ENCODE results near the gene LMF1.

LMF1 gene

DNA sequence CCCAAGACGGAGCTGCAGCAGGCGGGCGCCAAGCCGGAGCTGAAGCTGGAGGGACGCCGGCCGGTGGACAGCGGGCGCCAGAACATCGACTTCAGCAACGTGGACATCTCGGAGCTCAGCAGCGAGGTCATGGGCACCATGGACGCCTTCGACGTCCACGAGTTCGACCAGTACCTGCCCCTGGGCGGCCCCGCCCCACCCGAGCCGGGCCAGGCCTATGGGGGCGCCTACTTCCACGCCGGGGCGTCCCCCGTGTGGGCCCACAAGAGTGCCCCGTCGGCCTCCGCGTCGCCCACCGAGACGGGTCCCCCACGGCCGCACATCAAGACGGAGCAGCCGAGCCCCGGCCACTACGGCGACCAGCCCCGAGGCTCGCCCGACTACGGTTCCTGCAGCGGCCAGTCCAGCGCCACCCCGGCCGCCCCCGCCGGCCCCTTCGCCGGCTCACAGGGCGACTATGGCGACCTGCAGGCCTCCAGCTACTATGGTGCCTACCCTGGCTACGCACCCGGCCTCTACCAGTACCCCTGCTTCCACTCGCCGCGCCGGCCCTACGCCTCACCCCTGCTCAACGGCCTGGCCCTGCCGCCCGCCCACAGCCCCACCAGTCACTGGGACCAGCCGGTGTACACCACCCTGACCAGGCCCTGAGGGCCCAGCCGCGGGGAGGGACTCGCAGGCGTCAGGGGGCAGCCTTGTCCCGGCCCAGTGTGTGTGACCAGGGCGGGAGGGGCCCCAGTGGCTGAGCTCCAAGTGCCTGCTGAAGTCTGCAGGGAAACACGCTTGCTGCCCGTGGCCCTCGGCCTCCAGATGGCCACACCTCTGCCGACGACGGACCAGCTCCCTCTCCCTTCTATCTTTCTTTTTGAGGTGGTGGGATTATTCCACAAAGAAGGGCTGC is 14.2 kb upstream of the LMF1 start:
- no peak for DNase-seq (ENCODE audit: low spot score)

DNA sequence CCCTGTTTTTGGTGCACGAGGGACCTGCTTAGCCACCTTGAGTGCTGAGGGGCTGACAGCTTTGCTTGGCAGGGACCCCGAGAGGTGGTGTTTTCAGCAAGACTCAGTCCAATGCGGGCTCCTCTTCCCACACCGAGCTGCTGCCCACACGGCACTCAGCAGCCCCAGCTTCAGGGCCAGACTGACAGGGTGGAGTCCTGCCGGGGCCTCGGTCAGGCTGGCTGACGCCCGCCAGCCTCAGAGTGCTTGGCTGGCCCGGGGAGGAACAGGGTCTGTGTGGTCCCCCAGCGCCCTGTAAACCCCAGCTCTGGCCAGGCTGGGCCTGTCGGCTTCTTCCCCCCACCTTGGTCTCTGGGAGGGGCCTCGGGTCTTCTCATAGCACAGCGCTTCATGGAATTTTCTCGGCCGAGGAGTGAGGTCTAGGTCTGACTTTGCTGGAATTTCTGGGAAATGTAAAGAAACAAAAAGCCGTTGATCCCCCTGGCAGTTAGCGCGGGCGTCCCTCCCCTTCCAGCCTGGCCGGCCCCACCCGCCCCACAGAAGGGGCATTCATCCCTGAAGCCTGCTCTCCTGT is 13.4 kb upstream of the LMF1 start:
- no peak for DNase-seq (ENCODE audit: low spot score)

DNA sequence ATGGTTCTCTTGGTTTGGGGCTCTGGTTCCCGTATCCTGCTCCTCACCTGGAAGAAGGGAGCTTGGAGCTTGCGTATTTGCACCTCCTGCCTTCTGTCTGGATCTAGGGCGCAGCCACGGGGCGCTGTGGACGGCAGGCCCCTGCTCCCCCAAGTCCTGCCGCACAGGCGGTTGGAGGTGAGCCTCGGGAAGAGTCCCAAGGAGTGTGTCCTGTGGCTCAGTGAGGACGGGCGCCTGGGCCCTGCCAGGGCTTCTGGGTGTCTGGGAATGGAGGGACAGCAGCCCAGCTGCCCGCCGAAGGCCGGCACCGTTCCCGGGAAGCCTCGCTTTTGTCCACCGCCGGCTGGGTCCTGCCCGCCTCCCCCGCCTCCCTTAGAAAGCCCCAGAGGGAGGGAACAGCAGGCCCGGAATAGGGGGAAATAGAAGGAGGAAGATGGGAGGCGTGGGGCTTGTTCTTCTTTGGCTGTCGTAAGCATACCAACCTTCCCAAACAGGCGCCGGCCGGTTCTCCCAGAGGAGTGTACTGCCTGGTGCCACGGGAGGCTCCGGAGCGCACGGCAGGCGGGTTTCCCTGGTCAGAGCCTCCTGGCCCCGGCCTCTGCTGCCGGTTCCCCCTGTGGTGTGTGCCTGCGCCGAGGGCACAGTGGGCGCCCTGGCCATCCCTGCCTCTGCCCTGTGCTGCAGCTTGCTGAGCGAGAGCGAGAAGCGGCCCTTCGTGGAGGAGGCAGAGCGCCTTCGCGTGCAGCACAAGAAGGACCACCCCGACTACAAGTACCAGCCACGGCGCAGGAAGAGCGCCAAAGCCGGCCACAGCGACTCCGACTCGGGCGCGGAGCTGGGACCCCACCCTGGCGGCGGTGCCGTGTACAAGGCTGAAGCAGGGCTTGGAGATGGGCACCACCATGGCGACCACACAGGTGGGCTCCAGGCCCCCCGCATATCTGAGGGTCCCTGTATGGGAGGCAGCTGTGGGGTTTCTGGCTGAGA is 12.6 kb upstream of the LMF1 start:
- no peak for DNase-seq (ENCODE audit: low spot score)

DNA sequence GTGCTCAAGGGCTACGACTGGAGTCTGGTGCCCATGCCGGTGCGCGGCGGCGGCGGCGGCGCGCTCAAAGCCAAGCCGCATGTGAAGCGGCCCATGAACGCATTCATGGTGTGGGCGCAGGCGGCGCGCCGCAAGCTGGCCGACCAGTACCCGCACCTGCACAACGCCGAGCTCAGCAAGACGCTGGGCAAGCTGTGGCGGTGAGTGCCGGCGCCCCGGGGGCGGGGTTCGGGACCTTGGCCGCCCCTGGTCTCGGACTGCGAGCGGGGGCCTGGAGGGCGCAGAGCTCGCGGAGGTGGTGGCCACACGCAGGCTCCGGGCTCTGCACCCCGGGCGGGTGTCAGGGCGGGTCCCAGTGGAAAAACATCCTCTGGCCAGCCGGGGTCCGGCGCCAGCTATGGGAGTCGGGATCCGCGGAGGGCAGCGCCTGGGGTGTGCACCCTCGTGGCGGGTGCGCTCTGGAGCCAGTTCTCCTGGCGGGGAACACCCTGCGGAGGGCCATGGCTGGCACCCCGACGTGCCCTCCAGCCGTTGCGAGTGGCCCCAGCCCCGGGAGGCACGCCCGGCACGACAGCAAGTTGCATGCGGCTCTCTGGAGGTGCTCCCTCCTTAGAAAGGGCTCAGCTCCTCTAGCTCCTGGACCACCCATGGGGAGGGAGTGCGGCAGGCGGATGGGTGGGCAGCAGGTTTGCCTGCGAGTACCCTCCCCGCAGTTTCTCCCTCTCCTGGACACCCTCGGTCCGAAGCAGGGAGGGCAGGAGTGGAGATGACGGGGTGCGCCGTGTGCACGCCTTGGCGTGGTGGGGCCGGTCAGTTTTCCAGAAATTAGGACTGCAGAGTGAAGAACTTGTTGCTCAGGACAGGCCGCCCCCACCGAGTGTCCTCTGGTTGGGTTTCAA is 11.6 kb upstream of the LMF1 start:
- no peak for DNase-seq (ENCODE audit: low spot score)

DNA sequence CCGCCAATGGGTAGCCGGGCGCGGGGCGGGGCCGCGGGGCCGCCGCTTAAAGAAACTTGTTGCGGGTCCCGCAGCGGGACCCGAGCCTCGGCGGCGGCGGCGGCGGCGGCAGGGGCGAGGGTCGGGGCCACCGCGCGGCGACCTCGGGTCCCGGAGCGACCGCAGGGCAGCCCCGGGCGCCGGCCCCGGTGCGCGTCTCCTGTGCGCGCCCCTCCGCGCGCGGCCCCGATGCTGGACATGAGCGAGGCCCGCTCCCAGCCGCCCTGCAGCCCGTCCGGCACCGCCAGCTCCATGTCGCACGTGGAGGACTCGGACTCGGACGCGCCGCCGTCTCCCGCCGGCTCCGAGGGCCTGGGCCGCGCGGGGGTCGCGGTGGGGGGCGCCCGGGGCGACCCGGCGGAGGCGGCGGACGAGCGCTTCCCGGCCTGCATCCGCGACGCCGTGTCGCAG is 10.9 kb upstream of the LMF1 start, which contains the start of gene SOX8:
Gene SOX8 (plus strand): TSS at position 76 of the 450 bp plus-strand sequence. CDS start 153 bp downstream, at position 229.
- no peak for DNase-seq (ENCODE audit: low spot score)

DNA sequence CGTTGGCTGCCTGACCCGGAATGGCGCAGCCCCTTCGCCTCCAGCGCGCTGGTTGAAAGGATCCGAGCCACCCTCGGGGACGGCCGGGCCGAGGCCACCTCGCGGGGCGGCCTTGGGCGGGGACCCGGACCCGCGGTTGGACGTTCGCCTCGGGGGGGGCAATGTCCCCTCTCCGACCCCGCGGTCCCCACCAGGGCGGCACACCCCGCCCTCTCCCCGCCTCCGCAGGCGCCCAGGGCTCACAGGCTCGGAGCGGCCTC is 9.7 kb upstream of the LMF1 start:
- no peak for DNase-seq (ENCODE audit: low spot score)

DNA sequence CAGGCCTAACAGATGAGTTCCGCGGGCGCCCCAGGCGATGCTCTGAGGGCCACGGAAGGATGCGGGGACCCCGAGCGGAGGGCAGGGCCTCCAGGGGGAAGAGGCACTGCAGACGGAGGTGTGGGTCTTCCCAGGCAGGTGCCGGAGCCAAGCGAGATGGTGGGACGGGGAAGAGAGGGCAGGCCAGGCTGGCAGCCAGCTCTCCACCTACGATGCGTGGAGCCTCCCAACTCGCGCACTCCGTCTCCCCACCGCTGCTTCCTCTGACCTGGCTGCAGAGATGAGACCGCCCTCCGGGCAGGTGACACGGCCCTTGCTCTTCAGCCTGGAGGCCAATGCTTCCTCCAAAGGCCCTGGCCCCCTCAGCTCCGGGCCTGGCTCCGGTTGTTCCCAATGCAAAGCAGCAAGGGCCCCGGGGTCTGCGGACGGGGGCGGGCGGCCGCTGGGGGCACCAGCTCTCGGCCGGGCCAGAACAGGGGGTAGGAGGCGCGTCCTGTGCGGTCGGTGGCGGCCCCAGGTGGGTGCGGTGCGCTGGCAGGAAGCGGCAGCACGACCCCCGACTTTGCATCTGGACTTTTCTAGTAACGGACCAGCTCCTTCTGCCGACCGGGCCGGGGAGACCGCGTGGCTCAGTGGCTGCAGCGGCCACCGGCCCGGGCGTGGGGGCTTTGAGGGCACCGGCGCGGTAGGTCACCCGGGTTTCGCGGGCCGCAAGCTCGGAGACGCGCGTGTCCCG is 9.2 kb upstream of the LMF1 start:
- no peak for DNase-seq (ENCODE audit: low spot score)

DNA sequence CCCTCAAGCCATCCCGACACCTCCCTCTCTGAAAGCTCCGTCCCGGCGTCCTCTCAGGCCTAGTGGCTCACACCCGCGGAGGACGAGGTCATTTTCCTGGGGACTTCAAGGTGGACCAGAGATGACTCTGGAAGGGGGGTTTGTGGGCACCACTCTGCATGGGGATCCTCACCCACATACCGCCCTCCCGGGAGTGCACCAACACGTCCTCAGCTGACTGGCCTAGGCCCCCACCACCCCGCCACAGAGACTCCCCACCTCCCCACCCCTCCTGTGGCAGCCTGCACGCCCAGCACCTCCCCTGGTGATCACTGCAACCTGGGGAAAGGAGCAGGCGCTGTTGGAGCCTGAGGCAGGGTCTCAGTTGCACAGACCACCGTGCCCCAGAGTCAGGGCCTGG is 8.4 kb upstream of the LMF1 start:
- DNase-seq (ENCODE audit: low spot score): no peak

DNA sequence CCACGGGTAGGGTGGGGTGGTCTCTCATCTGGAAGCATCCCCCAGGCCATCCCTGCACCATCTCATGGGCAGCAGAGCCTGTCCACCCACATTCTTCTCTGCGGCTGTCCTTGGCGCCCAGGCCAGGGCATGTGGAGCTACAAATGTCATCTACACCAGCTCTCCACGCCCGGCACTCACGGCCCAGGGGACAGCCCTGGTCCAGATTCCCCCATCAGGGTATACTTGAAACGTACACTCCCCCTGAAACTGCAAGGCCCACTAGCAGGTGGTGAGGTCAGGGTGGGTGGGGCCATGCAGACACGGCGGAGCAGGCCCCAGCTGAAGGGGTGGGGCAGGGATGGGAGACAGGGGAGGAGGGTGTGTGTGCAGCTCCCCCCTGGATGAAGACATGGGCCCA is 7.6 kb upstream of the LMF1 start:
- no peak for DNase-seq (ENCODE audit: low spot score)

DNA sequence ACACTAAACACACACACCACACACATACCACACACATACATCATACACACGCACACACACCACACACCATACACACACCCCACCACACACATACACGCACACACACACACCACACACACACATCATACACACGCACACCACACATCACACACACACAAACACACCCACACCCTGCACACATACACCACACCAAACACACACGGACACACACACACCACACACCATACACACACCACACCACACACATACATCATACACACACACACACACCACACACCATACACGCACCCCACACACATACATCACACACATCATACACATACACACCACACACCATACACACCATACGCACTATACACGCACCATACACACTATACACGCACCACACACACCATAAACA is 7.1 kb upstream of the LMF1 start:
- DNase-seq (ENCODE audit: low spot score): no peak

DNA sequence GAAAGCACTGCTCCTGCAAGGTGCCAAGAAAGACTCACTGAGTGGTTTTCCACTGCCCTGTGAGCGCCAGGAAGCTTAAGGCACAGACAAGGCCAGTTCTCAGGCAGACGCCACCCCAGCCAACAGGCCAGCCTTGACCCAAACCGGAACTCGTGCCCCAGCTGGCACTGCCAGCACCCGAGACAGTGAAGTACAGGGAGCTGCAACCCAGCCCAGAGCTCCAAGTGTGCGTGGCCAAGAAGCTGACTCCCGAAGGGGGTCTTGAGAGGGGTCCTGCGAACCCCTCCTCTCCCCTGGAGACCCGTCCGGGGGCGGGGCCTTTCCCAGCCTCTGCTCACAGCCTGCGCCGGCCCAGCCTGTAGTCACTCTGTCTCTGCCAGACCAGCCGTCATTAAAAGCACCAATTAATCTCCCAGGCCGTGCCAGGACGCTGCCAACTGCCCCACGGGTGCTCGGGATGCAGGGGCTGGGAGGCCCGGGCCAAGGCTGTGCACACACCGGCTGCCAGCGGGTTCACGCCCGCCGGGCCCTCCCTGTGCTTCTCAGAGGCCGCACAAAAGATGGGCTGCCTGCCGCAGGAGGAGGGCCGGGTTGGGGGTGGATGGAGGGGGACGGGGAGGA is 6.4 kb upstream of the LMF1 start:
- DNase-seq (ENCODE audit: low spot score): no peak

DNA sequence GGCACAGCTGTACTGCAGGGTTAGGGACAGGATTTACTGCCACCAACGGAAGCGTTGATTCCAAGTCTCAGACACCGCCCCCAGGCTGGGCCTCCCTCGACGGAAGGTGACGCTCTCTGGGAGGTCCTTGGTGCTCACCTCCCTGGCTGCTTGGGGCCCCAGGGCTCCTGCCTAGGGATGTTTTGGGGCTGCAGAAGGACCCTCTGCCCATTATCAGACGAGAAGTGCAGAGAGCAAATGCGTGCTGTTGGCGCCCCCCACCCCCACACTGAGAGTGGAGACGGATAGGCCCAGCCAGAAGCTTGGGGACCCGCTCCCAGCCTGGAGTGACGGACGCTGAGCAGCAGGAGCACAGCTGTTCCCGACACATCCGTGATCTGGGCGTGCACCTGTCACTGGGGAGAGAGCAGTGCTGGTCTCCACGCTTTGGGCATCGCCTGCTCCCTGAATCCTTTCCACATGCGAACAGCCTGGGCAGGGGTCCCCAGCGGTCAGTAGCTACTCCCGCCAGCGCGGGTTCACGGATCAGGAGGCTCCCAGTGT is 5.7 kb upstream of the LMF1 start:
- DNase-seq (ENCODE audit: low spot score): no peak

DNA sequence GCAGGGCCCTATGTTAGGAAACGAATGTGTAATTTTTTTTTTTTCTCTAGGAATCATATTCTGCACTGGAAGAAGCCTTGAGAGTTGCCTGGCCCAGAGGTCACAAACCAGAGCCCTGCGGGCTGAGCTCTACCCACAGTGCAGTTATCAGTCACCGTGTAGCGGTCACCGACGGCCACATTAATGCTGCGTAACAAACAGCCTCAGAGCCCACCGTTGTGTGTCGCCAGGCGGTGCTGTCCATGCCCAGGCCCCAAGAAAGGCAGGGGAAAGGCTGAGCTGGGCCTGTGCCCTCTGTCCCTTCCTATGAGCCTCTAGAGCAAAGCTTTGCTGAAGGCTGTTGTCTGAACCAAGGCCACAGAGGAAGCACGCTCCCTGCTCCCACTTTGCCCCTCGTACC is 4.5 kb upstream of the LMF1 start:
- DNase-seq (ENCODE audit: low spot score): no peak

DNA sequence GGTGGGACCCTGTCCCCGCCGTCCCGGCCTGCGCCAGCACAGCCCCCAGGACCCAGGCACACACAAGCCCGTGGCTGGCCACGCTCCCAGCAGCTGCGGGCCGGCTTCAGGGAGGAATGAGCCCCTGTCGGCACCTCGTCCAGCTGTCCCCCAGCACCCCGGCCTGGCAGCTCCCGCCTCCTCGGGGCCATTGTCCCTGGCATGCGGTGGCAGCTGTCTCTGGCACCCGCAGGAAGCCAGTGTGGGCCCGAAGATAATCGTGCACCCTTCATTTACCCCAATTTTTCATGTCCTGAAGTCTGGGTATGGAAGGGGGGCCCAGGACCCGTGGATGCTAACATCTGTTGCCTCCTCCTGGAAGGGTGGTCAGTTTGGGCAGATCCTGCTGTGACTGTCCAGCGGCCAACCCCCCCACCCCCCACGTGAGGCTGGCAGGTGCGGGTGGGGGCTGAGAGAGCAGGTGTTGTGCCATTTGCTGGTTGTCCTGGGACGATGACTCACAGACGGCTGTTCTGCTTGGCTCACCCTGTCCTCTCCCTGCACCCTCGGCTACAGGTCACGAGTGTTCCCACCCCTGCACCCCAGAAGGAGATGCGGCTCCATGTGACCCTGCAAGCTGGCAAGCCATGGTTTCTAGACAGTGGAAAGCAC is 4.0 kb upstream of the LMF1 start:
- no peak for DNase-seq (ENCODE audit: low spot score)

DNA sequence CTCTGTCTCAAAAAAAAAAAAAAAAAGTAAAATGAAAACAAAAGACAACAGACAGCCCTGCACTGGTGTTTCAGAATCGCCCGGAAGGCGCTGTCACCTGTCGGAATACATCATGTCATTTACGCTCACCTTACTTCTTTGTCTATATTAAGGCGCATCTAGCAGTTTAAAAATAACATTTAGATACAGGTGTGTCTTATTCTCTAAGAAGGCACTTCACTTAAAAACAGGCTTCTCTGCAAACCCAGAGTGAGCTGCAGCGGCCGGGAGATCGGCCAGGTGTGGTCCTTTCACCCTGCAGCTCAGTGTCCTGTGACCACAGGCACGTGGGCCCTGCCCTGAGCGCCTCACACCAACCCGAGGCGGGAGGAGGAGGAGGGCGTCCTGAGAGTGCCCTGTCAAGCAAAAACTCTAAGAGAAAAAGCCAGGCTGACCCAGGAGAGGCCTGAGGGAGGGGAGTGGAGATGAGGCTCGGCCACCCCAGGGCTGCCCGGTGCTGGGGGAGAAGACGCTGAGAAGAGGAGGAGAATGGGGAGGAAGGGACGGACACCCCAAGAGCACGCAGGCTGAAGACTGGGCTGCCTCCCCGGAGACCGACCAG is 3.3 kb upstream of the LMF1 start:
- no peak for DNase-seq (ENCODE audit: low spot score)

DNA sequence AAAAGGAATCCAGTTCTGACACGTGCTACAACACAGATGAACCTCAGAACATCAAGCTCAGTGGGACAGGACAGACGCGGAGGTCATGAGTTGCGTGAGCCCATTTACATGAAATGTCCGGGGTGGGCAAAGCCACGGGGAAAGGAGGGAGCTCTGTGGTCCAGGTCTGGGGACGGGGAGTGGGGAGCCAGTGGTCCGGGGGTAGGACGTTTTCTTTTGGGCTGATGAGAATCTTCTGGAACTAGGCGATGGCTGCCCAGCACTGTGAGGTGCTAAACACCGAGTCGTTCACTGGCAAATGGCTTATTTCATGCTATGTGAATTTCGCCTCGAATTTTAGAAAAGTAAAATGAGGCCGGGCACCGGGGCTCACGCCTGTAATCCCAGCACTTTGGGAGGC is 2.6 kb upstream of the LMF1 start:
- no peak for DNase-seq (ENCODE audit: low spot score)

DNA sequence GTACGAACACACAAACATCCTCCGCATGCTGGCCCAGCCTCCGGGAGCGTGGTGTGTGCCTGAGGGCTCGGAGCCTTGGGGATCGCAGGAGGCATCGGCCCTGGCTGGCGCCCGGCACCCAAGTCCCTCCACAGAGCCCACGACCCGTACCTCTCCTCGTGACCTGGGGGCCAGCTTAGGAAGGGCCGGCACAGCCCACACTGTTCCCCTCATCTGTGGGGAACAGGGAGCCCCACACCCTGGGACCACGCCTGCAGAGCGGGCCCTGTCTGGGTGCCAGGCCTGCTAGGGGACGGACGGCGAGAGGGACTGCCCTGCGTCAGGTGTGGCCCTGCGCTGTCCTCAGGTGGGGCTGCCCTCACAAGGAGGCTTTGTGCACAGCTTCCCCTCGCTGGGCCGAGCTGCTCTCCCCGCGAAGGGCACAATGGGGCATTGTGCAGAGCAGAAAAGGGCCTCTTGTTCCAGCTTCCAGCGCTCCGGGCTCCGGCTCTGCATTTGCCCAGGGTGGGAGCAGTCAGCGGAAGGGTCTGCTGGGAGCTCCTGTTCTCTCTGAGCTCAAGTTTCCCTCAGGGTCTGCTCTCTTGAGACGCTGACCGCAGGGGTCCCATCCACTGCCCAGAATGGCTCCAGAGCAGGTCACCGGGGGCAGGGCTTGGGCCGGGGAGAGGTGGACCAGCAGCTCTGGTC is 1.7 kb upstream of the LMF1 start:
- peak; percentile 83 for DNase-seq (ENCODE audit: low spot score)

DNA sequence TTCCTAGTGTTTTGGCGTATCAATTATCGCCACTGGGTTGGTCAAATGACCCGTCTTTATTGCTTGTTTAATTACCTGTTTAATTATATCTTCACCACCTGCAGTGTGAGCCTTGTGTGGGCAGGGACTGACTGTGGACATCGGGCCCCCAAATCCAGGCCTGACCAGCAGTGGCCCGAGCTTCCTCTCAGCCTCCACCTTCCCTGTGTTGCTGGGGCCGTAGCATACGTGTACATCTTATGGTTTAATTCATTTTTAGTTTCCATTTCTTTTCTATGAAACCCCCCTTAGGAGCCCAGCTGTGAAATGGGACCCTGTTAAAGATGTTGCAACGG is 1.2 kb upstream of the LMF1 start:
- DNase-seq (ENCODE audit: low spot score): no peak

DNA sequence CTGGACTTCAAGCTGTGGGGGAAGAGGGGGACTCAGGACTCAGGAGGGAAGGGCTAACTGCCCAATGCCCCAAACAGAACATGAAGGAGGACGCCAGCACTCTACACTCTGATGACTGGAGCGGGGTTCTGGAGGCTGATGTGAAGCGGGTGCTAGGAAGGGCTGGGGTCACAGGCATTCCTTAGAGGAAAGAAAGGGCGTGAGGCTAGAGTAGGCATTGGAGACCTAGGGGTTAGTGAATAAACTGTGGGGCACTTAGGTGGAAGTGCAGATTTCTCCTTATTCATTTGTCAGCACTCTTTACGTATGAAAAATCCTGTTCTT is 760 bp upstream of the LMF1 start:
- DNase-seq (ENCODE audit: low spot score): no peak
